ENCODE results near the gene SLC38A10. TPM values are rescaled to one million over a fixed set of nuclear protein-coding genes. Genes with fewer than 3 reads are reported as not detected.
"Not testable (repeated sequence)": the region's sequence is repeated elsewhere in the genome, so short reads cannot be mapped to it uniquely, and the experiment has no call there.

The SLC38A10 gene
- total and polyA plus RNA-seq, 10 of the 15 experiments (the other 5 are each of a cell fraction or from before 2014, with no cell fraction given), result 0.52 to 67.9 (median 22.1) TPM

GRCh38 chr17:81228420-81228819 lies 66.7 kb downstream of the SLC38A10 start (continued):
- TF ChIP-seq CUX1 (IDR thresholded peaks at IDR 0.05; ENCODE audit: insufficient replicate concordance, low read depth, low read length), result no peak
- peak; percentile 39; the same call in 1 of the 2 replicates for TF ChIP-seq NBN (IDR thresholded peaks at IDR 0.05)
- no peak for TF ChIP-seq STAT3 (IDR thresholded peaks at IDR 0.05; ENCODE audit: low read depth, low read length)
- peak; percentile 70; the same call in 1 of the 2 replicates for TF ChIP-seq SPI1 (IDR thresholded peaks at IDR 0.05; ENCODE audit: borderline replicate concordance, insufficient read depth, low read depth, low read length)
- no peak for TF ChIP-seq SIN3A (IDR thresholded peaks at IDR 0.05; ENCODE audit: low read depth, low read length)
- TF ChIP-seq POLR2AphosphoS5 (IDR thresholded peaks at IDR 0.05; ENCODE audit: low read length), result peak; percentile 40
- peak in 1 of 2 experiments; percentile 33; a peak in 2 of 4 replicates for TF ChIP-seq IKZF2 (IDR thresholded peaks at IDR 0.05)
- peak; percentile 89 for TF ChIP-seq ZNF687 (IDR thresholded peaks at IDR 0.05)
- TF ChIP-seq MEF2A (IDR thresholded peaks at IDR 0.05; ENCODE audit: insufficient read depth, low read depth, low read length), result no peak

GRCh38 chr17:81227630-81228029 lies 67.5 kb downstream of the SLC38A10 start:
- H3K27ac ChIP-seq (ENCODE audit: control insufficient read depth, insufficient read depth); POLR2A ChIA-PET; intact Hi-C loops (cut with micrococcal nuclease; ENCODE audit: unreplicated experiment); H4K20me1 ChIP-seq (ENCODE audit: control insufficient read depth, insufficient read depth); CTCF ChIA-PET; ATAC-seq; BruUV-seq (replicated peaks); DNase-seq (ENCODE audit: low read depth, low spot score); H3K4me2 ChIP-seq (ENCODE audit: control insufficient read depth, insufficient read depth); H2AFZ ChIP-seq (ENCODE audit: control insufficient read depth, low read depth, low read length); H3K27me3 ChIP-seq (replicated peaks in 1 of 2; ENCODE audit: control insufficient read depth in 2 of 2, insufficient read depth in 2 of 2, low read length in 1 of 2); H3K9ac ChIP-seq (ENCODE audit: control insufficient read depth, insufficient read depth, low read length); RAD21 ChIA-PET (ENCODE audit: unreplicated experiment); H3K79me2 ChIP-seq (ENCODE audit: control insufficient read depth, insufficient read depth, low read length); H3K9me3 ChIP-seq (replicated peaks; ENCODE audit: control insufficient read depth, insufficient read depth, low read length); H3K4me3 ChIP-seq; SMC1A ChIA-PET (ENCODE audit: uncharacterized antibody, unreplicated experiment): not testable (repeated sequence)
- 53% methylated on average over 2 of the region's 2 CpGs for WGBS (ENCODE audit: insufficient coverage, insufficient replicate concordance, low lambda C conversion rate, missing lambda C conversion rate)
- in situ Hi-C loops (cut with MboI), result loop anchor here (25.0 kb wide), 1 partner anchor 215 kb away; no protein-coding TSS in a partner anchor
- H3K4me1 ChIP-seq (ENCODE audit: control insufficient read depth, insufficient read depth, low read length), result peaks cover 18% of the 10 kb centered on the region
- peak; percentile 76 for FAIRE-seq
- H3K36me3 ChIP-seq (ENCODE audit: control insufficient read depth in 2 of 2, insufficient read depth in 2 of 2, low read length in 1 of 2), result peaks cover 4 to 12% of the 10 kb centered on the region in 2 experiments; a peak in 3 of 4 replicates
